DMS53 (cell line): ENCODE measurements around the gene UBAC2.
"Not testable (repeated sequence)": the region's sequence is repeated elsewhere in the genome, so short reads cannot be mapped to it uniquely, and the experiment has no call there.

ENCODE experiments used
- DNase-seq: peaks from one replicate; lab custom pipeline; 2025; lab: John Stamatoyannopoulos, UW

The UBAC2 gene

GRCh38 chr13:99185606-99186005, 15.0 kb upstream of the UBAC2 start:
- no peak for DNase-seq

DNA sequence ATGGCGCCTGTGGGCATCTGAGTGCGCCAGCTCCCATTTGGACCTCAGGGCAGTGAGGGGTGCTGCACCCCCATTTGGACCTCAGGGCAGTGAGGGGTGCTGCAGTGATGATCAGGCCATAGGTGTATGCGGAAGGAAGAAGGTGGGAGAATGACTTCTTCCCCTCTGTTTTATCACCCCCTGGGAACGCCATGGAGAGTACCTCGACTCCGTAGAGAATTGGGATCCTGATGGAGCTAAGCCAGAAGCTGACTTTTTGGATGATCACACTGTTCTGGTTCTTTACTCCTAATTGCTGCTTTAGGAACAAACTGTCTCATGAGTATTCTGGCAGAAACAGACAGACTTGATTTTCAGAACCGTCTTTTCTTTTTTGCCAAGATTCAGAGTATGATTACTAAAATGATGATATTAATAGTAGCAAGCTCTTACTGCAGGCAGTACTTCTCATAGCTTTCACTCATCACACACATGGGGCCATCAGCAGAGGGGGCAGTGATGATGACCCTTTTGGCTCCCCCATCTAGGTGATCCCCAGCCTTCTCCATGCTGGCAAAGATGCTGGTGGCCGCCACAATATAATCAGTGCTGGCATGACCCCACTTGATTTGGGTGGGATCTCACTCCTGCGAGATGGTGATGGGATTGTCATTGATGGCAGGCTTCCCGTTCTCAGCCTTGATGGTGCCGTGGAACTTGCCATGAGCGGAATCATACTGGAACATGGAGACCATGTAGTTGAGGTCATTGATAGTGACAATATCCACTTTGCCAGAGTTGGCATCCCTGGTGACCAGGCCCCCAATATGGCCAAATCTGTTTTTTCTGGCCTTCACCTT, 10.3 kb upstream of the UBAC2 start:
- DNase-seq: no peak

- DNase-seq: no peak
Observed at GRCh38 chr13:99191336-99191899, 9.2 kb upstream of the UBAC2 start.

DNA sequence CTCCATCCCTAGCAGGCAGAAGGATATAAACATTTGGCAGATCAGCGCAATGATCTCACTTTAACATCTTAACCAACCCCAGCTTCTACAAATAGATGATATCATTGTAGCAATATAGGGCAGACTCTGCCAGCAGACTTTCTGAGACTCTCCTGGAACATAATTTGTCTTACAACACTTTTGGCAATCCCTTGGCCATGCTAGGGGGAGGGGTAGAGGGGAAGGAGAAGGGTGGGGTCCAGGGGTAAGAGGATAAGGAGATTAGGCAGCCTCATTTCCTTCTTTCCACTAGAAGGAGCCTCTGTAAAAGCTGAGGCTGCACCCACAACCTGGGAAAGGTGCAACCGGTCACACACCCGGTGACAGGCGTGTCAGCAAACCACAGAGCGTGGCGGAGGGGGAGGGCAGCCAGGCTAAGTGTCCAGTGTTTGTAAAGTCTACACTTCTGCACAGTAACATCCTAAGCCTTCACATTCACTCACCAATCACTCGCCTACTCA, 8.7 kb upstream of the UBAC2 start:
- peak; percentile 66 for DNase-seq

GRCh38 chr13:99192480-99192879, 8.2 kb upstream of the UBAC2 start:
- peak; percentile 29 for DNase-seq

DNA sequence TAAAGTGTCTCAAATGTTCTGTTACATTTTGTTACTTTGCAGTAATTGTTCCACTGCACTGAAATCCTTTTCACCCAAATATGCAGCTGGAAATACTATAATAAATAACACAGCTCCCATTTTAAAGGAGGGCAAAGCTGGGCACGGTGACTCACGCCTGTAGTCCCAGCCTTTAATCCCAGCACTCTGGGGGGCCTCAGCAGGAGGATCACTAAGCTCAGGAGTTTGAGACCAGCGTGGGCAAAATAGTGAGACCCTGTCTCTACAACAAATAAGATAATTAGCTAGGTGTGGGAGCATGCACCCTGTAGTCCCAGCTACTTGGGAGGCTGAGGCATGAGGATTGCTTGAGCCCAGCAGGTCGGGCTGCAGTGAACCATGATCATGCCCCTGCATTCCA, 7.5 kb upstream of the UBAC2 start:
- DNase-seq: no peak

DNA sequence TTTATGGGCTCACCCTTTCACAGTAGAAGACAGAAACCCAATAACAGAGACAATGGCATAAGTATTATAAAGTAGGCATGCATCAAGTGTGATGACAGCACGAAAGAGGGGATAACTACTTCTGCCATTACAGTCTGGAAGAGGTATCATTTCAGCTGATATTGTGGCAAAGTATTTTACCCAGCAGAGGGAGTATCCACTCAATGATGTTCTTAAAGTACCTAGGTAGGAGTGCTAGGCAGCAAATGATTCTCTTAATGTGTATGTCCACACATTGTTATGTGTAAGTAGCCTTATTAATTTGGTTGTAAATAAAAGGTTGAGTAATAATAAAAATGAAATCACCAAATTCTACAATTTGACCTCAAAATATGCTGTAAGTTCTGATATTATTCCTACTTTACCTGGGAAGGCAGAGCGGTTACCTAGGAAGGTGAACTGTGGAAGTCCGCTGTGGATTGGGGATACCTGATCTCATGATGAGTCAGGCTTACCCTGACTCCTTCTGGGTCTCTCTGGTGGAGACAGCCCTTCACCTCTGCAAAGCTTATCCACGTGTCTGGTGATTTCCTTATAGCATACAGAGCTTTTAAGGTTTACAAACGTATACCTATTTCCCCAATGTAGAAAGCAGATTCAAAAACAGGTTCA, 4.1 kb upstream of the UBAC2 start:
- peak; percentile 70 for DNase-seq

DNA sequence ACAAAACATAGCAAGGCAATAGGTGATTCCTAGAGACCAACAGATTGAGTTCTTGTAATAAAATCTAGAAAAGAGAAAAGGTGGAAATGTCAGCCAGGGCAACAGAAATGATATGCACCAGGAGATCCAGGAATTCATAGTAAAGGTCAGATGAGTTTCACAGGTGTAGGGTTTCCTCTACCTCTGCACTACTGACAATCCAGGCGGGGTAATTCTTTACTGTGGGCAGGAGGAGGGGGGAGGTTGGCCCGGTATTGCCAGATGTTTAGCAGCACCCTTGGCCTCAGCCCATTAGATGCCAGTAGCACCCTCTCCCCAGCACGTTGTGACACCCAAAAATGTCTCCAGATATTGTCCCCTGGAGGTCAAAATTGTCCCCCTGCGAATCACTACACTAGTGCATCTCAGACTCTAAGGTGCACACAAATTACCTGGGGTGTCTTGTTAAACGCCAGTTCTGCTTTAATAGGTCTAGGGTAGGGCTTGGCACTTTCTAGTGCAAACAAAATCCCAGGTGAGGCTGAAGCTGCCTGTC, 3.5 kb upstream of the UBAC2 start:
- peak; percentile 67 for DNase-seq

DNA sequence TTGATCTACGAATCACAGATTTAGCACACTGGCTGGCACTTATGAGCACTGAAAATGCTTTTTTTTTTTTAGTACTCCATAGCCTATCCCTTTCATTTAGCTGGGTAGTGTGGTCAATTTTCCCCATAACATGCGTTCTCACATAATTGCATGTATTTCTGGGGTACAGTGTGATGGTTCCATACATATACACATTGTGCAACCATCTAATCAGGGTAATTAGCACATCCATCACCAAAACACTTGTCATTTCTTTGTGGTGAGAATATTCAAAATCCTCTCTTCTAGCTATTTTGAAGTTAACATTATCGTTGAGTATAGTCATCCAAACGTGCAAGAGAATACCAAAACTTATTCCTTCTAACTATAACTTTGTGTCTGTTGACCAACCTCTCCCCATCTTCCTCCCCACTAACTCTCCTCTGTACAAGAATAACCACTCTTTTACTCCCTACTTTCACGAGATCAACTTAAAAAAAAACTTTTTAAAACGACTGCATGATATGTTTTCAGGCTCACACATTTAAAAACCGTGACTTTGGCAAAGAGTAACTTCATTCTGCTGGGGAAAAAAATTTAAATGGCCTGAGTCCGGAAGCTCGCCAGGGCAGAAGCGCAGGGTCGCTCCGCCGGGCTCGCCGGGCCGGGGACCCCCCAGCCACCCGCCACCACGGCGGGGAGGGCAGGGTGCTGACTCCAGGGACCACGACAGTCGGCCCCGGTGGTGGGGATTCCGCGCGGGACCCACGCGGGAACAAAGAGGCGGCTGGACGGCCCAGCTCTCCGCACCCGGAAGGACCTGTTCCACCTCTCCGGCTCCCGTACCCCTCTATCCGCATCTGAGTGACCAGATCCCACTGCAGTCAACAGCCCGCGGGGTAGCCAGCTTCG, 868 bp upstream of the UBAC2 start:
- peak; percentile 48 for DNase-seq

DNA sequence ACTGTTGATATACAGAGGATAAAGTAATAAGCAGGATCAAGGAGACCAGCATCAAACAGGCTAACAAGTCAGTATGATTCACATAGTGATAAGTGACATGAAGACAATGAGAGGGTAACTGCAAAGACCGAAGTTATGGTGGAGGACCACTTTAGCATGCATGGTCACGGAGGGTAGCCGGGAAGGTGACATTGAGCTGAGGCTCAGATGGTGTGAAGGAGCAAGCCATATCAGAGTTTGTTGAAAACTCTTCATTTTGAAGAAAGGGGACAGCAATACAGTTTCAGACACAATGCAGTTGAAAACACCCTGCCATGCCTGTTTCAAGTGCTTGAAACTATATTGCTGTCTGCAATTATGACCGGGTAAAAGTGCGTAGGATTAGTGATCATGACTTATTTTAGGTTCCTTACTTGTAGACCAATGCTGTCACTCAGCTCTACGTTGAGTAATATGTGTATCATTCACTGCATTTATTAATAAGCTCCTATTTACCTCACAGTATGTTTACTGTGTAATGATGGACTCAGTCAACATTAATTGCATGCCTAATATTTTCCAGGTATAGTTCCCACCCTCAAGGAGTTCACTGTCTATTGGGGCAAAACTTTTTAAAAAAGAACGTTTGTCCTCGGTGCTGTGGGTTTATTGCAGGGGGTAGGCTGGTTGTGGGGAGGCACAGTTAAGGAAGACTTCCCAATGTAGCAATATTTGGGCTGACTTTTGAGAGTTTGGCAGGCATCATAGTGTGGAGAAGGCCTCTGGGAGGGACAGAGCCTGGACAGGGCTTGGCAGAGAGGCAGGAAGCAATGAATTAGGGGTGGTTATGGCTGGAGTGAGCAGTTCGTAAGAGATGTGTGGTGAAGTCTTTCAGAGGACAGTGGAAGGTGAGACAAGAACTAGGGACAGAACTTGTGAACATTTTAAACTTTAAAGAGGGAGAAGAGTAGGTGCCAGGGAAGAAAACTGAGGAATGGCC, 3.2 kb downstream of the UBAC2 start:
- DNase-seq: no peak

DNA sequence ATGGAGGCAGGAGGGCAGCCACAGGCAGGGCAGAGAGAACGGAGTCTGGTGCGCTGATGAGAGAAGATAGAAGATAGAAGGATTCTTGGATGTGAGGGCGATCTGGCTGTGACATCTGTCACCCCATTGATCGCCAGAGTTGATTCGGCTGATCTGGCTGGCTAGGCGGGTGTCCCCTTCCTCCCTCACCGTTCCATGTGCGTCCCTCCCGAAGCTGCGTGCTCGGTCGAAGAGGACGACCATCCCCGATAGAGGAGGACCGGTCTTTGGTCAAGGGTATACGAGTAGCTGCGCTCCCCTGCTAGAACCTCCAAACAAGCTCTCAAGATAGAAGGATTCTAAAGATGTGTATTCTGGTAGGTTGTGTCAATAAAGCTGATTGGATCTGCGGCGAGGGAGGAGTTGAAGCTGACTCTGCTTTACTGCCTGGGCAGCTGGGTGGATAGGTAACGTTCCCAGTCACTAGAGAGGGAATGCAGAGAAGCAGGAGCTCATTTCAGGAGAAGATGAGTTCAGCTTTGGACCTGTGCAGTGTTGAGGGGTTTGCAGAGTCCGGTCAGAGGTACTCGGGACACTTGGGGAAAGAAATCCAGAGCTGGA, 5.1 kb downstream of the UBAC2 start:
- no peak for DNase-seq

DNA sequence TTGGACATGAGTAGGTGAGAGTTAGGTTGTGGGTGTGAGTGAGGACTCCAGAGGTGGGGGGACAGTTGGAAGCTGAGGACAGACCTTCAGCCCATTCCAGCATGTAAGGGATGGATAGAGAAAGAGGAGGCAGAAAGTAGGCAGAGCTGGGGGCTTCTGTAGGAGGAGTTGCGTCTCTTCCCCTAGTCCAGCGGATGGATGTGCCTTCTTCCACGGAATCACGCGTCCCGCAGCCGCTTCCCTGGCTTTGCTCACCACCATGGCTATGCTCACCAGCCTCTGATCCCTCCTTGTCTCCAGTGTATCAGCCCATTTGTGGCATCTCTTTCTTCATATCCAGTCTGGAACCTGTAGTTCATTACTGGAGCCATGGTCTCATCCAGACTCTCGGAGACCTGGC, 5.6 kb downstream of the UBAC2 start:
- no peak for DNase-seq

DNA sequence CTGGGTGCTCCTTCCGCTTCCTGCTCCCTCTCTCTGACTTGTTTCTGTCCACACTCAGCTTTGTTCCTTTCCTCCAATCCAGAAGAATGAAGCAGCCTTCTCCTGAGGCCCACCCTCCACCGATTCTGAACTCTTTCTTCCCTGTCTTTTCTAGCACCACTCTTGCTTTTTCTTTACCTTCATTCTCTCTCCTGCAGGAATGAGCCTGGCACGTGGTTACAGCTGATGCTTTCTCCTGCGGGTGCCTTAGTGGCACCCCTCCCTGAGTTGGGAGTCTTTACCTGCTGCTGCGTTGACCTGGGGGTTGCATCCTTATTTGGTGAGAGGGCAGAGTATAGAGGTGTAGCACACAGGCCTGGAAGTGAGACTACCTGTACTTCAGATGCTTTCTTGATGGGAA, 6.2 kb downstream of the UBAC2 start:
- no peak for DNase-seq

DNA sequence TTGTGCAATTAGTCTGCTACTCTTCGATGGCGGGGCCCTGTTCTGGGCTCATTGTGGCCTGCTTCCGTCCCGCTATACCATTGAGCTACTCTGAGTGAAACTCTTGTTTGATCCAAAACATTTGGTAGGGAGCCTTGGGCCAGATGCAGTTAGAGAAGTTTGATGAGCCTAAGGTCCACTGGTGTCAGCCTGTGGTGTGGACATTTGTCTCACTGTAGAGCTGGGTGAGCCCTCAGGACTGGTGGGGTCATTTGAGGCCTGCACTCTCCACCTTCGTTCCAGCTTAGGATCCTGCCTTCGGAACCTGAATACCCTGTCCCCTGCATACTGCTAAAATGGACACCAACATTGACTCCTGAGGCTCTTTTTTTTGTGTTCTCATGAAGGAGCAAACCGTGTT, 6.9 kb downstream of the UBAC2 start:
- DNase-seq: no peak

- DNase-seq: no peak
Observed at GRCh38 chr13:99208185-99208584, 7.5 kb downstream of the UBAC2 start.

- no peak for DNase-seq
Observed at GRCh38 chr13:99208845-99209527, 8.3 kb downstream of the UBAC2 start.

- not testable (repeated sequence) for DNase-seq
Observed at GRCh38 chr13:99210627-99211026, 10.0 kb downstream of the UBAC2 start.

GRCh38 chr13:99211421-99212035, 10.9 kb downstream of the UBAC2 start:
- DNase-seq: no peak

GRCh38 chr13:99214232-99214631, 13.6 kb downstream of the UBAC2 start:
- DNase-seq: no peak
